ENCODE results near the gene HSPA14. TPM values are rescaled to one million over a fixed set of nuclear protein-coding genes. Genes with fewer than 3 reads are reported as not detected.

The HSPA14 gene
- total and polyA plus RNA-seq, 2 of the 4 experiments (the other 2 are of a cell fraction) = 10.3 to 11.8 TPM

DNA sequence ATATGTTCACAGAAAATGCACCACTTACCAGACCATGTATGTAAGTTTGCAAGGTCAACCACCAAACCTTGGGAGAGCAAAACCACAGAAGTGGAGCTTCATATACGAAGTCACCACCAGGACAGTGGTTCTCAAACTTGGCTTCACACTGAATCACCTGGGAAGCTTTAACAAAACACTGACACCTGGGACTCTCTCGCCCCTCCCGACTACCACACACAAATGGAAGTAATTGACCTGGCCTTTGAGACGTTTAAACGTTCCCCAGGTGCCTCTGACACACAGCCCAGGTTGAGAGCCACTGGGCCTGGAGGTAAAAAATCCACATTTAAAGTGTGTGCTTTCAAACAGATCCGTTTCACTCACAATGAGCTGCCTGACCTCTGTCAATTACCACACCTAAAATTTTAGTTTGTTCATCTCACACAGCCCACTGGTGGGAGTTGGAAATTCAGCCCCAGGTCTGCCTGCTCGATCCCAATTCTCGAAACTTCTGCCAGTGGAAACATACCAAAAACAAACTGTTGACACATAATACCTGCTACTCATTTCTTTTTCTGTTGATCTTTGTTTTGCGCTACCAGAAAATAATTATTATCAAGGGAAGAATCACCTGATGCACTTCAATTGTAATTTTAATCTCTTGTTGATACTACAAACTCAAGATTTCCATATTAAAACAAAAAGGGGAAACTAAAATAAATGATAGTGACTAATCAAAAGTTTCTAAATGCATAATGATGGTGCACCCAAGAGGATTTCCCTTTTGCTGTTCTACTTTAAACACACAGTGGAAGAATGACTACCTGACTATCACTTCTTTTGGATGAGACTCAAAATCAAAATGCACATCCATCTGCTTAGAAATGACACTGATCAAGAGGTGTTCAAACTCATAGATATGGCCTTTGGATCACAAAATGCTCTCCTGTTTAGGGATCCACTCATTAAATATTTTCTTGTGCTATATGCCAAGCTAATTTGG lies 26.8 kb upstream of the HSPA14 start:
- Histone ChIP-seq H3K27me3 (ENCODE audit: control insufficient read depth, insufficient read depth, low read length) (peaks cover 2% of the 10 kb centered on the region; the same call in 1 of the 2 replicates), H2AK5ac (ENCODE audit: low read depth, low read length) (no peak overlapping the region), H3K18ac (ENCODE audit: low read depth, low read length) (no peak overlapping the region), H2BK120ac (ENCODE audit: low read depth, low read length) (no peak overlapping the region), H2BK5ac (ENCODE audit: low read depth, low read length, poor library complexity, severe bottlenecking) (no peak overlapping the region), H3K36me3 (ENCODE audit: control insufficient read depth, insufficient read depth, low read length) (no peaks in the 10 kb centered on the region), H2AFZ (replicated peaks; ENCODE audit: low read length, poor library complexity) (no peak overlapping the region), H3K79me1 (ENCODE audit: low read depth in 1 of 2, low read length in 2 of 2) (no peaks in the 10 kb centered on the region), H3K9me1 (ENCODE audit: insufficient read depth, low read length) (no peaks in the 10 kb centered on the region), H3K4me1 (ENCODE audit: control insufficient read depth, insufficient read depth, low read length) (no peaks in the 10 kb centered on the region), H2BK15ac (ENCODE audit: low read depth, low read length) (no peak overlapping the region), H3K4me3 (ENCODE audit: insufficient read depth, low read depth, low read length) (no peak overlapping the region), H3K23ac (ENCODE audit: low read depth, low read length) (no peak overlapping the region), H3K14ac (replicated peaks; ENCODE audit: low read depth, low read length) (no peak overlapping the region), H3K9me3 (ENCODE audit: control insufficient read depth, insufficient read depth, low read length) (no peaks in the 10 kb centered on the region), H2AK9ac (replicated peaks; ENCODE audit: low read depth, low read length, poor library complexity) (no peak overlapping the region), H4K5ac (ENCODE audit: low read depth, low read length) (no peak overlapping the region), H3K9ac (ENCODE audit: low read depth, low read length) (no peak overlapping the region), H3K4me2 (ENCODE audit: low read depth, low read length) (no peak overlapping the region), H3K4ac (ENCODE audit: low read depth, low read length) (no peak overlapping the region), H2BK20ac (ENCODE audit: low read depth, low read length) (no peak overlapping the region), H3K56ac (ENCODE audit: extremely low read depth, insufficient read depth, low read length) (no peak overlapping the region), H4K91ac (ENCODE audit: insufficient read depth, low read depth, low read length) (no peak overlapping the region), H4K20me1 (ENCODE audit: insufficient read depth, low read length) (no peaks in the 10 kb centered on the region), H4K8ac (ENCODE audit: low read depth in 2 of 2, low read length in 2 of 2) (no peak overlapping the region), H3K27ac (ENCODE audit: insufficient read depth, low read length) (no peak overlapping the region)
- intact Hi-C loops (cut with micrococcal nuclease) (no loop called here), in situ Hi-C loops (cut with MboI; ENCODE audit: low sequenced_read_pairs) (loop anchor here (25.0 kb wide), 1 partner anchor 624 kb away; no protein-coding TSS in a partner anchor), dilution Hi-C loops (cut with HindIII; ENCODE audit: low sequenced_read_pairs, unreplicated experiment) (no loop called here)
- CTCF ChIA-PET = interaction anchor here (0.6 kb wide), 2 partner anchors 14 to 29 kb away, joined by 3 to 4 read pairs; no protein-coding TSS in a partner anchor
- TF ChIP-seq CHD1 (IDR thresholded peaks at IDR 0.05; ENCODE audit: low read depth, low read length) (no peak), RAD21 (IDR thresholded peaks at IDR 0.05; ENCODE audit: low read length) (no peak), NFE2L2 (IDR thresholded peaks at IDR 0.05; ENCODE audit: low read depth, low read length) (no peak), MAZ (IDR thresholded peaks at IDR 0.05; ENCODE audit: borderline replicate concordance, low read depth, low read length) (no peak), POLR2A (IDR thresholded peaks at IDR 0.05; ENCODE audit: low read depth, low read length) (no peak), MXI1 (IDR thresholded peaks at IDR 0.05; ENCODE audit: borderline replicate concordance, low read depth, low read length) (no peak), BHLHE40 (IDR thresholded peaks at IDR 0.05; ENCODE audit: low read depth, low read length) (no peak), FOS (IDR thresholded peaks at IDR 0.05; ENCODE audit: low read depth, low read length) (no peak), SMC3 (IDR thresholded peaks at IDR 0.05; ENCODE audit: low read depth, low read length) (no peak), RCOR1 (IDR thresholded peaks at IDR 0.05; ENCODE audit: insufficient replicate concordance, low read length) (no peak), CTCF (conservative IDR thresholded peaks at IDR 0.05; ENCODE audit: low read depth, low read length) (no peak), CEBPB (IDR thresholded peaks at IDR 0.05; ENCODE audit: low read depth, low read length) (no peak)
- TF ChIP-seq, protein P1, sequence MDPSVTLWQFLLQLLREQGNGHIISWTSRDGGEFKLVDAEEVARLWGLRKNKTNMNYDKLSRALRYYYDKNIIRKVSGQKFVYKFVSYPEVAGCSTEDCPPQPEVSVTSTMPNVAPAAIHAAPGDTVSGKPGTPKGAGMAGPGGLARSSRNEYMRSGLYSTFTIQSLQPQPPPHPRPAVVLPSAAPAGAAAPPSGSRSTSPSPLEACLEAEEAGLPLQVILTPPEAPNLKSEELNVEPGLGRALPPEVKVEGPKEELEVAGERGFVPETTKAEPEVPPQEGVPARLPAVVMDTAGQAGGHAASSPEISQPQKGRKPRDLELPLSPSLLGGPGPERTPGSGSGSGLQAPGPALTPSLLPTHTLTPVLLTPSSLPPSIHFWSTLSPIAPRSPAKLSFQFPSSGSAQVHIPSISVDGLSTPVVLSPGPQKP (IDR thresholded peaks at IDR 0.05; ENCODE audit: borderline replicate concordance, low read depth, low read length) = no peak
- BruUV-seq (replicated peaks) = no TSS peak
- WGBS, 2 experiments (ENCODE audit: extremely low coverage in 2 of 2, insufficient read length in 1 of 2) = 60% methylated on average over 1 of the region's 9 CpGs; no CpG with 5 or more reads in 1 of the 2 experiments
- DNase-seq (no peak), ATAC-seq (ENCODE audit: low read depth) (no peak)
- POLR2A ChIA-PET (ENCODE audit: unreplicated experiment) = no interaction called here
